Upper lobe of right lung (tissue), 1 donor: ENCODE results near the gene TMSB10. TPM values are rescaled to one million over a fixed set of nuclear protein-coding genes. Genes with fewer than 3 reads are reported as not detected.

ENCODE experiments used
- ATAC-seq: fragments of 200-7000 bp; cut with Tn5 transposase; one replicate; pipeline ENCODE4 v1.9.1; 2020; ENCODE audit warnings: mild to moderate bottlenecking, moderate library complexity
- DNase-seq: peaks from one replicate; pipeline ENCODE4 v3.0.0-alpha.2; 2020
- H3K27ac ChIP-seq: fragments of 200-600 bp; one replicate; pipeline ENCODE4 v1.8.0; 2022
- H3K27me3 ChIP-seq: fragments of 200-600 bp; one replicate; pipeline ENCODE4 v1.8.0; 2022; ENCODE audit warnings: mild to moderate bottlenecking
- H3K36me3 ChIP-seq: fragments of 200-600 bp; one replicate; pipeline ENCODE4 v1.8.0; 2022
- H3K4me1 ChIP-seq: fragments of 200-600 bp; one replicate; pipeline ENCODE4 v1.8.0; 2022
- H3K4me3 ChIP-seq: fragments of 200-600 bp; one replicate; pipeline ENCODE4 v1.8.0; 2022; ENCODE audit warnings: mild to moderate bottlenecking
- H3K9me3 ChIP-seq: fragments of 200-600 bp; one replicate; pipeline ENCODE4 v1.8.0; 2022
- CTCF ChIP-seq: fragments of 200-600 bp; IDR thresholded peaks from one replicate; pipeline ENCODE4 v1.8.0; 2022; ENCODE audit warnings: antibody characterized with exemption
- intact Hi-C: fragments of 100-400 bp; cut with DNase I; formaldehyde crosslinking; loops from one replicate; pipeline ENCODE4 v1.11.0; 2022
- total RNA-seq: library from RNA; stranded (reverse); fragmentation: NEBNext Ultra II Directional; extraction: Animal tissue kit (Norgen Biotek cat#: 25700); gene quantifications from one replicate; pipeline ENCODE4 v1.2.1, GENCODE V29; 2021
- donor health status: DM: no; HTN: yes; CAD: no; lungs with severe emphysema.

Gene TMSB10
- total RNA-seq, 1 donor from 2014 or later, result 1,558 TPM

GRCh38 chr2:84878459-84878858 is 27.0 kb upstream of the TMSB10 start:
- Histone ChIP-seq H3K4me3 (no peak overlapping the region), H3K36me3 (no peaks in the 10 kb centered on the region), H3K9me3 (no peaks in the 10 kb centered on the region), H3K27ac (no peak overlapping the region), H3K4me1 (peaks cover 19% of the 10 kb centered on the region), H3K27me3 (peaks cover 3% of the 10 kb centered on the region)
- no peak for ATAC-seq
- DNase-seq, result no peak
- no peak for TF ChIP-seq CTCF
- intact Hi-C loops, result no loop called here

GRCh38 chr2:84878896-84879583 is 26.4 kb upstream of the TMSB10 start:
- no peak for DNase-seq
- H3K4me3 ChIP-seq, result no peak overlapping the region
- peaks cover 3% of the 10 kb centered on the region for H3K27me3 ChIP-seq
- H3K27ac ChIP-seq, result no peak overlapping the region
- no peaks in the 10 kb centered on the region for H3K36me3 ChIP-seq
- TF ChIP-seq CTCF, result no peak
- intact Hi-C loops, result no loop called here
- no peak for ATAC-seq
- H3K4me1 ChIP-seq, result peaks cover 19% of the 10 kb centered on the region
- H3K9me3 ChIP-seq, result no peaks in the 10 kb centered on the region

GRCh38 chr2:84879584-84880394 is 25.7 kb upstream of the TMSB10 start:
- Histone ChIP-seq H3K4me1 (peaks cover 19% of the 10 kb centered on the region), H3K4me3 (peak overlapping the region; percentile 50), H3K36me3 (no peaks in the 10 kb centered on the region), H3K9me3 (no peaks in the 10 kb centered on the region), H3K27ac (no peak overlapping the region), H3K27me3 (peaks cover 3% of the 10 kb centered on the region)
- no peak for TF ChIP-seq CTCF
- ATAC-seq (peak; percentile 6), DNase-seq (no peak)
- intact Hi-C loops, result no loop called here

- no peaks in the 10 kb centered on the region for H3K36me3 ChIP-seq
- H3K4me1 ChIP-seq, result peaks cover 19% of the 10 kb centered on the region
- H3K27me3 ChIP-seq, result peaks cover 3% of the 10 kb centered on the region
- TF ChIP-seq CTCF, result no peak
- intact Hi-C loops, result no loop called here
- peak overlapping the region; percentile 50 for H3K4me3 ChIP-seq
- no peak overlapping the region for H3K27ac ChIP-seq
- ATAC-seq, result no peak
- no peak for DNase-seq
- H3K9me3 ChIP-seq, result no peaks in the 10 kb centered on the region
Observed at GRCh38 chr2:84880395-84880644, 25.1 kb upstream of the TMSB10 start.

- Histone ChIP-seq H3K36me3 (no peaks in the 10 kb centered on the region), H3K27me3 (peaks cover 3% of the 10 kb centered on the region), H3K4me1 (peaks cover 19% of the 10 kb centered on the region), H3K9me3 (no peaks in the 10 kb centered on the region), H3K27ac (peak within 1 kb of the TSS; percentile 33), H3K4me3 (peak within 1 kb of the TSS; percentile 50)
- ATAC-seq (peak; percentile 64), DNase-seq (peak; percentile 75)
- no peak for TF ChIP-seq CTCF
- intact Hi-C loops, result no loop called here
Observed at GRCh38 chr2:84880645-84881521, 24.6 kb upstream of the TMSB10 start, which contains the start of gene TRABD2A. Gene TRABD2A, minus strand, starts transcription at chr2:84881084. Its CDS starts 45 bp downstream, at chr2:84881039.
